Lower lobe of right lung (tissue), 2 donors: Measurements from ENCODE around the gene NRXN2. TPM values are rescaled to one million over a fixed set of nuclear protein-coding genes. Genes with fewer than 3 reads are reported as not detected.

Source experiments
- ATAC-seq, 2 donors: fragments of 200-7000 bp; cut with Tn5 transposase; one replicate each; pipeline ENCODE4 v1.9.1; 2020 to 2022; ENCODE audit warnings: mild to moderate bottlenecking in 2 of 2, moderate library complexity in 2 of 2
- DNase-seq: peaks from one replicate; pipeline ENCODE4 v3.0.0-alpha.2; 2020
- H3K27ac ChIP-seq: fragments of 200-600 bp; one replicate; pipeline ENCODE4 v1.8.0; 2022
- H3K27me3 ChIP-seq: fragments of 200-600 bp; one replicate; pipeline ENCODE4 v1.8.0; 2022; ENCODE audit warnings: low read depth
- H3K36me3 ChIP-seq: fragments of 200-600 bp; one replicate; pipeline ENCODE4 v1.8.0; 2022; ENCODE audit warnings: mild to moderate bottlenecking
- H3K4me1 ChIP-seq: fragments of 200-600 bp; one replicate; pipeline ENCODE4 v1.8.0; 2022
- H3K4me3 ChIP-seq: fragments of 200-600 bp; one replicate; pipeline ENCODE4 v1.8.0; 2022; ENCODE audit warnings: mild to moderate bottlenecking
- H3K9me3 ChIP-seq: fragments of 200-600 bp; one replicate; pipeline ENCODE4 v1.8.0; 2022
- intact Hi-C: fragments of 100-400 bp; cut with DNase I; formaldehyde crosslinking; loops from one replicate; pipeline ENCODE4 v1.11.0; 2022
- total RNA-seq: library from RNA; stranded (reverse); fragmentation: NEBNext Ultra II Directional; extraction: Animal tissue kit (Norgen Biotek cat#: 25700); gene quantifications from one replicate; pipeline ENCODE4 v1.2.1, GENCODE V29; 2021
- TF ChIP-seq, protein P1 (sequence below): fragments of 200-600 bp; IDR thresholded peaks from one replicate; pipeline ENCODE4 v1.8.0; 2022; ENCODE audit warnings: antibody characterized with exemption, mild to moderate bottlenecking
- donor health status: DM: no; HTN: yes; CAD: no; lungs with severe emphysema.

NRXN2 gene
- total RNA-seq, 1 donor from 2014 or later = 1.7 TPM

DNA sequence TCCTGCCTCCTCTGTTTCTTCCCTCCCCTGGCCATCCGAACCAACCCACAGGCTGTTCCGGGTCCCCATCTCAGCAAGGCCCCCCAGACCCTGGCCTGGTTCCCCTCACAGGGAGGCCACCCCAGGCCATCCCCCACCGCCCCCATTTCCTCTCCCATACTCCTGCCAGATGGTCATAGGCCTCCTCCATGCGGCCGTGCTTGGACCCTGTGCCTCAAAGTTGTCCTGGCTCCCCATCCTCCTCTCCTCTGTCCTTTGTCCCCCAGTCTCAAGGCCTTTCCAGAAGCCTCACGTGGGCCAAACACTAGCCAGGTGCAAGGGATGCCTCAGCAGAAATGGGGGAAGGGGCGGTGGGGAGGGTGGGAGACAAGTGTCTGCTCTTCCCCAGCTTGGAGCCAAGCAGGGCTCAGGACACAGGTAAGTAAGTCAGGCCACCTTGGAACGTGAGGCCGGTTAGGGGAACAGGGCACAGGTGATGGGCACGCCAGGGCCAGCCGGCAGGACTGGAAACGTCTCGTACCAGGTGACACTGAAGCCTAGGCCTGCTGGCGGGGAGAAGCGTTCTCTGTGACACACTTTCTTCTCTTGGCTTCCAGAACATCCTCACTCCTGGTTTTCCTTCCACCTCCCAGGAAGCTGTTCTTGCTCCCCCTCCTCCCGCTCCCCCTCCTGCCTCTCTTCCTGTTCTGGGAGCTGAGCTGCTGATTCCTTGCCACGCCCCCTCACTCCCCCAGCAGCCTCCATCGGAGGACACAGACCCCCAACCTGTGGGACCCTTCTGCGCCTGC lies 163.5 kb downstream of the NRXN2 start:
- ATAC-seq (no peak), DNase-seq (no peak)
- intact Hi-C loops = no loop called here
- Histone ChIP-seq H3K9me3 (no peaks in the 10 kb centered on the region), H3K36me3 (no peaks in the 10 kb centered on the region), H3K27ac (no peak overlapping the region), H3K27me3 (peaks cover 4% of the 10 kb centered on the region), H3K4me1 (peaks cover 7% of the 10 kb centered on the region), H3K4me3 (no peak overlapping the region)
- TF ChIP-seq, protein P1, sequence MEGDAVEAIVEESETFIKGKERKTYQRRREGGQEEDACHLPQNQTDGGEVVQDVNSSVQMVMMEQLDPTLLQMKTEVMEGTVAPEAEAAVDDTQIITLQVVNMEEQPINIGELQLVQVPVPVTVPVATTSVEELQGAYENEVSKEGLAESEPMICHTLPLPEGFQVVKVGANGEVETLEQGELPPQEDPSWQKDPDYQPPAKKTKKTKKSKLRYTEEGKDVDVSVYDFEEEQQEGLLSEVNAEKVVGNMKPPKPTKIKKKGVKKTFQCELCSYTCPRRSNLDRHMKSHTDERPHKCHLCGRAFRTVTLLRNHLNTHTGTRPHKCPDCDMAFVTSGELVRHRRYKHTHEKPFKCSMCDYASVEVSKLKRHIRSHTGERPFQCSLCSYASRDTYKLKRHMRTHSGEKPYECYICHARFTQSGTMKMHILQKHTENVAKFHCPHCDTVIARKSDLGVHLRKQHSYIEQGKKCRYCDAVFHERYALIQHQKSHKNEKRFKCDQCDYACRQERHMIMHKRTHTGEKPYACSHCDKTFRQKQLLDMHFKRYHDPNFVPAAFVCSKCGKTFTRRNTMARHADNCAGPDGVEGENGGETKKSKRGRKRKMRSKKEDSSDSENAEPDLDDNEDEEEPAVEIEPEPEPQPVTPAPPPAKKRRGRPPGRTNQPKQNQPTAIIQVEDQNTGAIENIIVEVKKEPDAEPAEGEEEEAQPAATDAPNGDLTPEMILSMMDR = no peak

DNA sequence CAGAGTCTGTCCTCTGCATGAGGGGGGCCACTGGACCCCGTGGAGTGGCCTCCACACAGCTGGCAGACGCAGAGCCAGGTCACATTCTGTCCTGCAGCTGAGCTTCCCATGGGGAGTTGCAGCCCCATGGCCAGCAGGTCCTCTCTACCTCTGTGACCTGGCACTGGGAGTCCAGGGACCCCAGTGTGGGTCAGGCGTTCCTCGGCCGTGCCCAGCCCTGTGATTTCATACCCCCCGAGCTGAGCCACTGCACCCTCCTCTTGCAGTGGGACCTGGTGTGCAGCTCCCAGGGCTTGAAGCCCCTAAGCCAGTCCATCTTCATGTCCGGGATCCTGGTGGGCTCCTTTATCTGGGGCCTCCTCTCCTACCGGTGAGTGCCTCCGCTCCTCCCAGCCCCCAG lies 164.1 kb downstream of the NRXN2 start:
- TF ChIP-seq, protein P1 = no peak
- H3K36me3 ChIP-seq = no peaks in the 10 kb centered on the region
- peaks cover 4% of the 10 kb centered on the region for H3K27me3 ChIP-seq
- no peak for ATAC-seq
- intact Hi-C loops = no loop called here
- peaks cover 11% of the 10 kb centered on the region for H3K4me1 ChIP-seq
- no peak overlapping the region for H3K4me3 ChIP-seq
- no peak overlapping the region for H3K27ac ChIP-seq
- no peak for DNase-seq
- H3K9me3 ChIP-seq = no peaks in the 10 kb centered on the region

DNA sequence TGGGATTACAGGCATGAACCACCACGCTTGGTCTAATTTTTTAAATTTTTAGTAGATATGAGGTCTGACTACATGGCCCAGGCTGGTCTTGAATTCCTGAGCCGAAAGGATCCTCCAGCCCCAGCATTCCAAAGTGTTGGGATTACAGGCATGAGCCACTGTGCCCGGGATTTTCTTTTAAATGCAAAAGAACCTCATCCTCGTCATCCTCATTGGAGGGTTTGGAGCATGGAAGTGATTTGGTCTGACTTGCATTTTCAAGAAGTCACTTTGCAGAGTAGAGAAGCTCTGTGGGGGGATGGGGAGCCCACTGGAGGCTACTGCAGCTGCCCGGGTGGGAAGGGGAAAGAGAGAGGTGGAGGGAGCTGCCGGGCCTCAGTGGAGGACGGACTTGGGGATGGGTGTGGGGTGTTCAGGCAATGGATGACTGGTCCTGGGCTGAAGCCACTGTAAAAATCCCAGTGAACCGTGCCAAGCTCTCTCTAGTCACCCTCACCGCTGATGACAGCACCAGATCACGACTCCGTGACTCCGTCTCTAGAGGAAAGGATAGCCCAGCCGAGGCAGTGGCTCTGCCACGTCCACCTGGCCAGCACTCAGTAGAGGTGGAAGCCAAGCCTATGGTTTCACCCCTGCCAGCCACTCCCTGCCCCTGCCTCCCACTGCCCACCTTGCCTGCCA lies 164.8 kb downstream of the NRXN2 start:
- ATAC-seq (no peak), DNase-seq (no peak)
- intact Hi-C loops = no loop called here
- Histone ChIP-seq H3K27me3 (peaks cover 4% of the 10 kb centered on the region), H3K4me3 (no peak overlapping the region), H3K27ac (no peak overlapping the region), H3K36me3 (no peaks in the 10 kb centered on the region), H3K4me1 (peaks cover 14% of the 10 kb centered on the region), H3K9me3 (no peaks in the 10 kb centered on the region)
- TF ChIP-seq, protein P1 = no peak

DNA sequence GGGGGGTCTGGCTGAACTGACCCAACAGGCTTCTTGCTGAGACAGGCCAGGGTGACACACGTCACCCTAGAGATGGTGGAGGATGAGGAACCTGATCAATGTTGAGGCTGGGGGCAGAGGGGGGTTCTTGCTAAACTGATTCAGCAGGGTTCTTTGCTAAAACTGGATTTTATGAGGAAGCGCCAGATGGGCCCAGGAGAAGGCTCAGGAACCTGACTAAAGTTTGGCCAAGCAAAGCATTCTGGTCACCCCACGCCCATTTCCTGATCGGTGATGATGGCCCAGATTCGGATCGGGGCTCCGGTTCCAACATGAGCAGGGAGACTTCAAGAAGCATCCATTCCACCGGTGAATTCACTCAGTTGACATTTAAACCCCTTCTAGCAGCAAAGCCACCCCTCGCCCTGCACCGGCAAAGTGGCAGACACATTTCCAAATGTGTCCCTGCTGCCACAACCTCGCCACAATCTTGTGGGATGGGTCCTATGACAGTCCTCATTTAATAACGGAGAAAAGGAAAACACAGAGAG lies 166.2 kb downstream of the NRXN2 start:
- Histone ChIP-seq H3K4me1 (peaks cover 14% of the 10 kb centered on the region), H3K9me3 (no peaks in the 10 kb centered on the region), H3K4me3 (no peak overlapping the region), H3K27me3 (peaks cover 4% of the 10 kb centered on the region), H3K27ac (no peak overlapping the region), H3K36me3 (no peaks in the 10 kb centered on the region)
- TF ChIP-seq, protein P1 = no peak
- intact Hi-C loops = no loop called here
- DNase-seq (no peak), ATAC-seq (no peak)

Other genes with a start within 250 kb of the NRXN2 start
- gene SLC22A11, start 167.3 kb downstream of the NRXN2 start, total RNA-seq = not detected
- gene SLC22A12, start 132.0 kb downstream of the NRXN2 start, total RNA-seq = not detected
- gene RASGRP2, start 20.9 kb upstream of the NRXN2 start, total RNA-seq = 30.4 TPM
- gene PYGM, start 36.8 kb upstream of the NRXN2 start, total RNA-seq = 2.6 TPM
- 269 TPM for gene SF1, start 55.3 kb upstream of the NRXN2 start, total RNA-seq
- gene MAP4K2, start 80.0 kb upstream of the NRXN2 start, total RNA-seq = 29.1 TPM
- gene MEN1, start 87.4 kb upstream of the NRXN2 start, total RNA-seq = 22.7 TPM
- gene CDC42BPG, start 121.5 kb upstream of the NRXN2 start, total RNA-seq = 16.3 TPM
- 73.4 TPM for gene EHD1, start 155.4 kb upstream of the NRXN2 start, total RNA-seq
- 21.7 TPM for gene ATG2A, start 194.0 kb upstream of the NRXN2 start, total RNA-seq
- gene PPP2R5B, start 201.5 kb upstream of the NRXN2 start, total RNA-seq = 23.9 TPM
- not detected for gene GPHA2, start 212.7 kb upstream of the NRXN2 start, total RNA-seq
- gene MAJIN, start 248.9 kb upstream of the NRXN2 start, total RNA-seq = not detected